Stimulated activated CD8-positive, alpha-beta memory T cell treated with anti-CD3 and anti-CD28 coated beads, Interleukin-4, amount 100 ng/mL, for 24 hours (primary cell): Measurements from ENCODE around the gene MYRF.

Source experiments
- DNase-seq: peaks from one replicate; pipeline ENCODE4 v3.0.0-alpha.2; 2020; ENCODE audit warnings: low read depth

The MYRF gene

DNA sequence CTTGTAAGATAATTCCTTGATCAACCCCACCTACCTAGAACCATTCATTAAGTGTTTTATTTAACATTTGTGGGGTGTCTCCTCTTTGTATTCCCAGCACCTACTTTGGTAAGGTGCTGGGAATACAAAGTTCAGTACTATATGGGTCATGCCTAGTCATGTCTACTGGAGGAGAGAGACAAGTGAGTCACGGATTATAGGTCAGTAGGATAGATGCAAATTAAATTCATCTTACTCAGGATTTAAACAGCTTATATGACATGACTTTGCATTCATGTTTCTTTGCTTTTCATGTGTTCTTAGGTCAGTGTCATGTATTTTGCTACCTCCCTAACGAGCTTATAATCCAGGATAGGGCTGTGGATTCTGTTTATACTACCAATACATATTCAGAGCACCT lies 67.7 kb downstream of the MYRF start:
- DNase-seq: no peak

- no peak for DNase-seq
These were observed 74.6 kb downstream of the MYRF start for GRCh38 chr11:61826930-61827570.

GRCh38 chr11:61827571-61828378 lies 75.3 kb downstream of the MYRF start, which contains the start of gene FADS2:
FADS2 (plus strand) TSS chr11:61828300; CDS start chr11:61828391, 91 bp downstream.
- DNase-seq: peak; percentile 62

DNA sequence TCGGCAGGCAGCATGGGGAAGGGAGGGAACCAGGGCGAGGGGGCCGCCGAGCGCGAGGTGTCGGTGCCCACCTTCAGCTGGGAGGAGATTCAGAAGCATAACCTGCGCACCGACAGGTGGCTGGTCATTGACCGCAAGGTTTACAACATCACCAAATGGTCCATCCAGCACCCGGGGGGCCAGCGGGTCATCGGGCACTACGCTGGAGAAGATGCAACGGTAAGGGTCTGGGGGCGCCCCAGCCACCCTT lies 75.9 kb downstream of the MYRF start:
- DNase-seq: no peak

GRCh38 chr11:61828629-61829407 lies 76.4 kb downstream of the MYRF start:
- DNase-seq: no peak

DNA sequence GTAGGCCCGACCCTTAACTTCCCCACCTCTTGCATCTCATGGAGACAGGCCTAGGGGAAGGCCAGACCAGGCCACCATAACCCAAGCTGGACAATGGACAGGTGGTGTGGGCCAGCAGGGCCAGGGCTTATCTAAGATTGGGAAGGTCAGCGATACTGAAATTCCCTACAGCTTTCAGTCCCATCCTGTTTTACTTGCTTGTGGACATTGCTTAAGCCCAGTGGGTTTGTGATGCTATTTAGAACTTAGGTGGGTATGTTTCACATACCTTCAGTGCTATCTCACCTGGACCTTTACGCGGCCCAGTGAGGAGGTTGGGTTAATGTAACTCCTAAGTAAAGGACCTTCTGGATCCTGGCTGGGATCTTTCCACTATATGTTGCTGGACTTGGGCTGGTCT lies 77.4 kb downstream of the MYRF start:
- DNase-seq: no peak

- no peak for DNase-seq
These were observed 78.0 kb downstream of the MYRF start for GRCh38 chr11:61830237-61831105.

DNA sequence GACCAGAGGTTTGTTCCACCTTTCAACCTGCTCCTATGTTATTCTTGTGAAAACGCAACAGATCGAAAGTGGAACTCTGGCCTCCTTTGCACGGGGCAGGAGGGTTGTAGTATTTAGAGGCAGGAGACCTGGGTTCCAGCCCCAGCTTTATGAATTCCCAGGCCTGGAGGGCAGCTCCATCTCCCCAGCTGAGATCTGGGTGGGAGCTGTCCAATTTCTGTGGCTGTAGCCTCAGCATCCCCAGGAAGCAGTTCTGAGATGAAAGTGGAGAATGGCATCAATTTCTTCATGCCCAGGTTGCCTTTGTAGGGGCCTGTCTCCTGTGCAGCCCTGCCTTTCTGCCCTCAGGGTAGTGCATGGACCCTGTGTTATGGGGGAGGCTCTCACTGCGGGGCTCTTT lies 79.8 kb downstream of the MYRF start:
- no peak for DNase-seq

- DNase-seq: no peak
These were observed 80.3 kb downstream of the MYRF start for GRCh38 chr11:61832754-61833153.

- DNase-seq: no peak
These were observed 81.0 kb downstream of the MYRF start for GRCh38 chr11:61833471-61833870.

DNA sequence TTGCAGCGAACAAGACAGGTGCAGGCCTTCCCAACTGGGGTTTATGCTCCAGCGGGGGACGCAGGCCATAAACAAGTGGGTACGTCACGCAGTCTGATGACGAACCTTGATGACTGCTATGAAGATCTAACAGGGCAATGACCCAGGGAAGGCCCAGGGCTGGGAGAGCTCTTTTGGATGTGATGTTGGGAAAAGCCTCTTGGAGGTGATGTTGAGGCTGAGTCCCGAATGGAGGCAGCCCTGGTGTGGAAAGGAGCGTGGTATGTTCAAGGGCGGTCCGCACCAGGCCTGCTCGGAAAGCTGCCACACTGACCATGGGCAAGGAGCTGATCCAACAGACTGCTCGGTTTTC lies 81.5 kb downstream of the MYRF start:
- DNase-seq: no peak

- DNase-seq: no peak
These were observed 82.0 kb downstream of the MYRF start for GRCh38 chr11:61834278-61835048.

DNA sequence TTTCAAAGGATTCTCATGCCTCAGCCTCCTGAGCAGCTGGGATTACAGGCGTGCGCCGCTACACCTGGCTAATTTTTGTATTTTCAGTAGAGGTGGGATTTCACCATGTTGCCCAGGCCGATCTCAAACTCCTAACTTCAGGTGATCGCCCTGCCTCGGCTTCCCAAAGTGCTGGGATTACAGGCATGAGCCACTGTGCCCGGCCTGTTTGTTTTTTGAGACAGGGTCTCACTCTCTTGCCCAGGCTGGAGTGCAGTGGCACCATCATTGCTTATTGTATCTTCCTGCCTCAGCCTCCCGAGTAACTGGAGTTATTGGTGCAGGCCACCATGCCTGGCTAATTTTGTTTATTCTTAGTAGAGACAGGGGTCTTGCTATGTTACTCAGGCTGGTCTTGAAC lies 83.8 kb downstream of the MYRF start:
- no peak for DNase-seq

- DNase-seq: no peak
These were observed 85.1 kb downstream of the MYRF start for GRCh38 chr11:61837411-61838005.
